NB4 (cell line): ENCODE data around the gene CDCA5.
A peak's percentile ranks its signal among the peaks of the same experiment; 100 is the strongest.

Experiments used
- DNase-seq: peaks from one replicate; pipeline ENCODE4 v3.0.0; 2010; ENCODE audit warnings: low read depth
- H3K4me3 ChIP-seq: one replicate; pipeline ENCODE4 v1.5.1; 2011; ENCODE audit warnings: mild to moderate bottlenecking, low read depth, low read length, moderate library complexity
- CTCF ChIP-seq: IDR thresholded peaks from one replicate; pipeline ENCODE4 v1.5.1; 2012; ENCODE audit warnings: low read depth, low read length
- MAX ChIP-seq: IDR thresholded peaks from 2 replicates; pipeline ENCODE4 v1.6.1; 2011; ENCODE audit warnings: low read depth, low read length
- MYC ChIP-seq: IDR thresholded peaks from 2 replicates; pipeline ENCODE4 v1.6.1; 2011; ENCODE audit warnings: low read depth, low read length
- POLR2A ChIP-seq: IDR thresholded peaks from 2 replicates; pipeline ENCODE4 v1.6.1; 2011; ENCODE audit warnings: mild to moderate bottlenecking; ENCODE audit not compliant: insufficient read length; ENCODE audit errors: extremely low read depth

Gene CDCA5

GRCh38 chr11:65115361-65116082 is 31.7 kb upstream of the CDCA5 start:
- DNase-seq, result peak; percentile 12
- H3K4me3 ChIP-seq, result no peak overlapping the region
- no peak for TF ChIP-seq MAX
- no peak for TF ChIP-seq POLR2A

- TF ChIP-seq POLR2A (peak; percentile 3), CTCF (no peak)
- peak; percentile 11 for DNase-seq
- no peak overlapping the region for H3K4me3 ChIP-seq
These were observed 30.8 kb upstream of the CDCA5 start for GRCh38 chr11:65114538-65115171.

GRCh38 chr11:65113839-65114238 is 30.0 kb upstream of the CDCA5 start:
- DNase-seq, result peak; percentile 7

GRCh38 chr11:65113361-65113756 is 29.5 kb upstream of the CDCA5 start:
- no peak overlapping the region for H3K4me3 ChIP-seq
- TF ChIP-seq MAX, result no peak
- TF ChIP-seq CTCF, result no peak
- TF ChIP-seq POLR2A, result no peak
- TF ChIP-seq MYC, result no peak
- no peak for DNase-seq

More at GRCh38 chr11:65113839-65114238, 30.0 kb upstream of the CDCA5 start:
- no peak overlapping the region for H3K4me3 ChIP-seq
- TF ChIP-seq POLR2A (no peak), MAX (no peak), CTCF (no peak), MYC (no peak)

GRCh38 chr11:65112546-65113360 is 28.9 kb upstream of the CDCA5 start:
- H3K4me3 ChIP-seq, result peak overlapping the region; percentile 59
- DNase-seq, result peak; percentile 74
- TF ChIP-seq MAX, result peak; percentile 26
- TF ChIP-seq CTCF, result peak; percentile 79
- no peak for TF ChIP-seq POLR2A
- peak; percentile 45; the same call in 1 of the 2 replicates for TF ChIP-seq MYC
